Left renal pelvis (tissue), 4 donors: Measurements from ENCODE around the gene PKDCC. TPM values are rescaled to one million over a fixed set of nuclear protein-coding genes. Genes with fewer than 3 reads are reported as not detected.
"Not testable (repeated sequence)": the region's sequence is repeated elsewhere in the genome, so short reads cannot be mapped to it uniquely, and the experiment has no call there.

Experiments
- DNase-seq, 4 donors: peaks; one replicate each; pipeline ENCODE4 v3.0.0-alpha.2; 2013; ENCODE audit warnings: low read depth in 4 of 4, low spot score in 3 of 4
- polyA plus RNA-seq, 4 donors: library from polyadenylated mRNA; unstranded; fragments of 120-200 nt; gene quantifications; one replicate each; pipeline ENCODE4 v1.2.1, GENCODE V29; 2013; ENCODE audit not compliant: insufficient read length in 4 of 4

PKDCC gene
- polyA plus RNA-seq, 4 donors, result 290 to 589 (median 362) TPM

GRCh38 chr2:42060718-42061619 lies 13.1 kb downstream of the PKDCC start:
- no peak for DNase-seq

DNA sequence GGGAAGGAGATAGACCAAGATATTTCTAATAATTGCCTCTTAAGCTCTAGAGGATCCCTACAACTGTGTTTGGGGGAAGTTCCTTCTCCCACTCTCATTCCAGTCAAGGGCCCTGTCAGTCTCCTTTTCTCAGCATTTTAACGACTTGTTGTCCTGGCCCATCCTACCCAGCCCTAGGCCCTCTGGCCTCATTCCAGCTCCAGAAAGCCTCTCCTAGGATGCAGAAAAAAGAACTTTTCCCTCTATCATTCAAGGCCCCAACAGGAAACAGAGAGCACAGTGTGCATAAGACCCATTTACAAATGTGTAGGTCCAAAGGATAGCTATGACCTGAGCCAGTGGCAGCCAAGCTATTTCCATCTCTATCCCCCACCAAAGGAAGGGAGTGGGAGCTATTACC lies 14.0 kb downstream of the PKDCC start:
- DNase-seq, result no peak

DNA sequence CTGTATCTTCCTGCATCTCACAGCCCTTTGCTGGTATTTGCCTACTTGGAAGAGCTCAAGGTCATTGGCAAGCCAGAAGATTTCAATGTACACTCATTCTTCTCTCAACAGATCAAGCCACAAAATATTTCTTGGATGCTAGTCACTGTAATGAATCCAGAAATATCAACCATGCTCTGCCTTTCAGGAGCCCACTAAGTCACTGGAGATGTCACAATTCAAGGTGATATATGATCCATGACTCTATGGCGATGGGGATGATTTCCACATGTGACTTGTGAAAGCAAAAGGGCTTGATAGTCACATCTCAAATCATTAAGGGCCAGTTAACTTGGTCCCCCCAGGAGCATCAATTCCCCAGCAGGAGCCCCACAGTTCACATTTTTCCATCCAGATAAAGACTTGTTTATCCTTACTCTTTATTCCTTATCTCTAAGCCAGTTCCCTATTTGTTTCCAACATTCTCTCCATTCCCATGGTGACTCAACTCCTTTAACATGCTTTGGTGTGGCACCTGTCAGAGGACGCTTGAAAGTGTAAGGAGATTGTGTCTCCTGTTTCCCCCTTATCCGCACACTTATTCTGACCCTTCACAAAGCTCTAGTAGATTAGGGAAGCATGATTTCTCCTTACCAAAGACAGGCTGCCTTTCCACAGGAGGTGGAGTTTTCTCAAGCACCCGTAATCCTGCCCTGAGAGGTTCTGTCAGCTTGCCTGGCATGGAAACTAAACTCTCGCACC lies 15.8 kb downstream of the PKDCC start:
- DNase-seq, result no peak

DNA sequence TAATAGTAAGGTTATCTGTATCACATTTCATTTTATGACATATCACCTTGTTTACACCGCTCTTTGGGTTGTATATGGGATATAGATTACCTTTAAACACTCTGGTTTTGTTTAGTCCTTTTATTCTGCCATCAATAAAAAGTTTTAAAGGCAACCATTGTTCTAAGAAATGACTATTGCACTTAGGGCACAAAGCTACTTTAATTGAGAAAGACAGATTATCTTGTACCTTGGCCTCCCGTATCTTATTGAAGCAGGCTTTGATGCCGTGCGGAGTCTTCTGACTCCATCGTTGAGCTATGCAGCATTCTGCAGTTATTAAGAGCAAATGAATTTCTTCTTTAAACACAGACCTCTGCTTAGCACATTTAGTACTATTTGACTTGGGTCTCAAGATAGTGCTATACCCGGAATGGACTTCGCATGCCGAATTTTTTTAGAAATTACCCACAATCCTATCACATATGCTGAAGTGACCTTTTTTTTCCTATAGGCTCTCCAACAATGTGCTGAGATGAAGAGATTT lies 16.7 kb downstream of the PKDCC start:
- DNase-seq, result no peak

- not testable (repeated sequence) for DNase-seq
Measured at GRCh38 chr2:42065753-42066152, 17.9 kb downstream of the PKDCC start.

DNA sequence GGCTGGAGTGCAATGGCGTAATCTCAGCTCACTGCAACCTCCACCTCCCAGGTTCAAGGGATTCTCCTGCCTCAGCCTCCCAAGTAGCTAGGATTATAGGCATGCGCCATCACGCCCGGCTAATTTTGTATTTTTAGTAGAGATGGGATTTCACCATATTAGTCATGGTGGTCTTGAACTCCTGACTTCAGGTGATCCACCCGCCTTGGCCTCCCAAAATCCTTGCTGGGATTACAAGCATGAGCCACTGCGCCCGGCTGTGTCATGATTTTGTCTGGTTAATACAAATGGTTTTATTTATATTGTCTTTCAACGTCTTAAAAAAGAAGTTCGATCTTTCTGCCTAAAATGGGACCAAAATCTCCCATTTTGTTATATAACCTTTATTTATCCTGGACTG lies 19.2 kb downstream of the PKDCC start:
- not testable (repeated sequence) for DNase-seq

DNA sequence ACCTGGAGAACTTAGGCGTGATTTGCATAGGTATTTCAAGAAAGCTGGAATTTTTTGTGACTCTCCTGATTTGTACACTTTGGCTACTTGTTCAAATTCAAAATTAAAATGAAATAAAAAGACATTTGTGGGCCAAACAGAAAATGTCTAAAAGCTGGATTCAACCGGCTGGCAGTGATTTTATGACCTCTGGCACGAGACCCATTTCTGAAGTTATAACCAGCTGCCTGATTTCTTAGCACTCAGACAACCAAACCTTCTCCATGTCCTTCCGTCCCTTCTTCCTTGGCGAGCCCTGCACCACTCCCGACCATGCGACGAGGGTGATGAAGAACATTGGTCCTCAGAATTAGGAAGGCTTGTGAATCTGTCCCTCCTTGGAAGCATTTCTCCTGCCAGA lies 19.7 kb downstream of the PKDCC start:
- DNase-seq, result no peak

- DNase-seq, result no peak
Measured at GRCh38 chr2:42068571-42069178, 20.9 kb downstream of the PKDCC start.

DNA sequence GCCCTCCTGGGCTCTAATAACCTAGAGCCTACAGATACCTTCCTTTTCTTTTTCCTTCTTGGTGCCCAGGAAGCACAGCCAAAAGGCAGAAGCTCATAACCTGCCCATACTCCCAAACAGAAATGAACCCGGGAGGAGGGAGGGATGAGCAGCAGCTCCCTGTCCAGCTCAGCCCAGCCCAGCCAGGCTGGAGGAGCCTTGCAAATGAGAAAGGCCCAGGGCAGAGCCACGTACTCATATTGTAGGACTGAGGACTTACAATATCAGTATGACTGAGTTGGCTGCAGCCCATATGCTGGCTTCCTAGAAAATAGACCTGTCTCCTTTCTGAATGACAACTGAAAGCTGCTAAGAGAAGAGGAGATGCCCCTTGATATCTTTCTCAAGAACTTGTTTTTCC lies 21.7 kb downstream of the PKDCC start:
- no peak for DNase-seq

GRCh38 chr2:42071791-42072190 lies 24.0 kb downstream of the PKDCC start:
- no peak for DNase-seq

GRCh38 chr2:42072349-42073118 lies 24.7 kb downstream of the PKDCC start:
- DNase-seq, result no peak

- no peak for DNase-seq
Measured at GRCh38 chr2:42073739-42074503, 26.1 kb downstream of the PKDCC start.

- DNase-seq, result no peak
Measured at GRCh38 chr2:42074661-42075060, 26.8 kb downstream of the PKDCC start.

GRCh38 chr2:42076357-42077225 lies 28.8 kb downstream of the PKDCC start:
- no peak for DNase-seq

GRCh38 chr2:42077343-42077742 lies 29.5 kb downstream of the PKDCC start:
- DNase-seq, result no peak

DNA sequence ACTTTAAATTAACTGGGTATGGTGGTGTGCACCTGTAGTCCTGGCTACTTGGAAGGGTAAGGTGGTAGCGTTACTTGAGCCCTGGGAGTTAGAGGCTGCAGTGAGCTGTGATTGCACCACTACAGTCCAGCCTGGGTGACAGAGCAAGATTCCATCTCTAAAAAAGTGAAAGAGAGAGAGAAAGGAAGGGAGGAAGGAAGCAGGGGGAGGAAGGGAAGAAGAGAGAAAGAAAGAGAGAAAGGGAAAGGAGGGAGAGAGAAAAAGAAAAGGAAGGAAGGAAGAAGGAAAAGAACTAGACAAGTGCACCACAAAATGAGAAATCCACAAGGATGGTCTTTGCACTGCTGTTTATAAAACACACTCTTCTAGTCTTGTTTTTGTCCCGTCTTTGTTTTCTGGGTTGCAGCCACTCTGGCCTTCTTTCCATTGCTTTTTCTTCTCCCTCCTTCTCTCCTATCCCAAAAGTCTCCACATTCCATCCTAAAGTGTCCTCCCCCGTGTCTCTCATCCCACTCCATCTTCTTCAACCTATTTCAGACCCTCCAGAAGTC lies 32.0 kb downstream of the PKDCC start:
- no peak for DNase-seq

DNA sequence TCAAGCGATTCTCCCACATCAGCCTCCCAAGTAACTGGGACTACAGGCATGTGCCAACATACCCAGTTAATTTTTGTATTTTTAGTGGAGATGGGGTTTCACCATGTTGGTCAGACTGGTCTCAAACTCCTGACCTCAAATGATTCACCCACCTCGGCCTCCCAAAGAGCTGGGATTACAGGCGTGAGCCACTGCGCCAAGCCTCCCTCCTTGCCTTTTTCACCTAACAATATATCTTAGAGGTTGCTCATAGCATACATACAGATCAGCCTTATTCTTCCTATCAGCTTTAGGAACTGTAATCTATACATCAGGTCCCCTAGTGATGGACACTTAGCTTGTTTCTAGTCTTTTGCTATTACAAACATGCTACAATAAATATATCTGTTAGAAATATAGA lies 33.3 kb downstream of the PKDCC start:
- not testable (repeated sequence) for DNase-seq

DNA sequence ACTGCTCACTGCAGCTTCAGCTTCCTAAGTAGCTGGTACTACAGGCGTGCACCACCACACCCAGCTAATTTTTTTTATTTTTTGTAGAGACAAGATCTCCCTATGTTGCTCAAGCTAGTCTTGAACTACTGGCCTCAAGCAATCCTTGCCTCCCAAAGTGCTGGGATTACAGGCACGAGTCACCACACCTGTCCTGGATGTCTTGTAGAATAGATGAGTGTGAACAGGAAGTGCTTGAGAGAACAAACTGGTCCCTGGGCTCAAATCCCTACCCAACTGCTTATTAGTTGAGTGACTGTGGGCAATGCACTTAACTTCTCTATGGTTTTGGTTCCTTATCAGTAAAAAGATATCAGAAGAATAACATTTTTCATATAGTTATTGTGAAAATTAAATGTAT lies 34.2 kb downstream of the PKDCC start:
- no peak for DNase-seq
